NCI-H774 (cell line): ENCODE results near the gene MRPL57.
"Not testable (repeated sequence)": the region's sequence is repeated elsewhere in the genome, so short reads cannot be mapped to it uniquely, and the experiment has no call there.

Experiments
- DNase-seq: peaks from one replicate; lab custom pipeline; 2025; lab: John Stamatoyannopoulos, UW

Gene MRPL57

DNA sequence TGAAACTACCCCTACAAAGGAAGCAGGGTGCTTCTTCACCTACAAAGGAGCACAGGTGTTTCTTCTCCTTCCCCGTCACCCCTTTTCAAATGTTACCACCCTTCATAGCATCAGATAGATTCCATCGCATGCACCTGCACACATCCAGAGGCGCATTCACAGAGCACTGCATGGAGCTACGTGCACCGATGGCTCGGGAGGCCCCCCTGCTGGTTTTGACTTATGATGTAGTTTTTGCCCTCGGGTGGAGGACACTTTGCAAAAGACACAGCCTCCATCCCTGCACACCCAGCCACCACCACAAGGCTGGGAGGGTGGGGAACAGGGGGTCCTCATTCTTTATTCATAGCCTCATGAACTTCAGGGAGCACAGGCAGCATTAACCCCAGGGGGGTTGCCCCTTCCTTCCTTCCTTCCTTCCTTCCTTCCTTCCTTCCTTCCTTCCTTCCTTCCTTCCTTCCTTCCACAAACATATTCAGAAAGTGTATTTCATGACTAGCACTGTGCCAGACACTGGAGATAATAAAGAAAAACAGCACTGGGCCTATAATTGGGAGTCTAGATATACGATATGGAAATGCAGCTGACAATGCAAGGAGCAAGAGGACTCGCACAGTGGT is 21.3 kb downstream of the MRPL57 start:
- not testable (repeated sequence) for DNase-seq

DNA sequence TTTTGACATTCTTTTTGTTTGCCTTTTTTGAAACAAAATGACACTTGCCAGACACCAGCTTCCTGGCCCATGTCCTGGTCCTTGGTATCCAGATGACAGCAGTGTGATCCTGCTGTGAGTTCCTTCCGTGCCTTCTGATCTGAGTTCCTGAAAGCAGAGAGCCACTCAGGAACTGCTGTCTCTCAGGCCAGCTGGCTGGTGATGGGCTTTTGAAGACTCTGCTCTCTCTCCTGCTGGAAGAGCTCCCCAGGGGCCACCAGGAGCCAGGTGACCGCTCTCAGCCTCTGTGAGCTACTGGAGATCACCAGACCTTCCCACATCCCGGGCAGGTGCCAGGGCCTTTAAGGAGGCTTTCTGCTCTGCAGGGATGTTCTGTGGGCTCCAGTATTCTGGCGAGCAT is 21.9 kb downstream of the MRPL57 start:
- not testable (repeated sequence) for DNase-seq

DNA sequence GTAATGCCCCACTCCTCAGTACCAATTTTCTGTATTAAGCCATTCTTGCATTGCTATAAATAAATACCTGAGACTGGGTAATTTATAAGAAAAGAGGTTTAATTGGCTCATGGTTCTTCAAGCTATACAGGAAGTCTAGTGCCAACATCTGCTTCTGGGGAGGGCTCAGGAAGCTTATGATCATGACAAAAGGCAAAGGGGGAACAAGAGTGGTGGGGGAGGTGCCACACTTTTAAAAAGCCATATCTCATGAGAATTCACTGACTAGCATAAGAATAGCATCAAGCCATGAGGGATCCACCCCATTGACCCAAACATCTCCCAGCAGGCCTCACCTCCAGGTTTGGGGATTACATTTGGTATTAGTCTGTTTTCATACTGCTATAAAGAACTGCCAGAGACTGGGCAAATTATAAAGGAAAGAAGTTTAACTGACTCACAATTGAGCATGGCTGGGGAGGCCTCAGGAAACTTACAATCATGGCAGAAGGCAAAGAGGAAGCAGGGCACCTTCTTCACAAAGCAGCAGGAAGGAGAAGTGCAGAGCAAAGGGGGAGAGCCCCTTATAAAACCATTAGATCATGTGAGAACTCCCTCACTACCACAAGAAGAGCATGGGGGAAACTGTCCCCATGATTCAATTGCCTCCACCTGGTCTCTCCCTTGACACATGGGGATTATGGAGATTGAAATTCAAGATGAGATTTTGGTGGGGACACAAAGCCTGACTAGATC is 25.2 kb downstream of the MRPL57 start:
- DNase-seq = not testable (repeated sequence)

DNA sequence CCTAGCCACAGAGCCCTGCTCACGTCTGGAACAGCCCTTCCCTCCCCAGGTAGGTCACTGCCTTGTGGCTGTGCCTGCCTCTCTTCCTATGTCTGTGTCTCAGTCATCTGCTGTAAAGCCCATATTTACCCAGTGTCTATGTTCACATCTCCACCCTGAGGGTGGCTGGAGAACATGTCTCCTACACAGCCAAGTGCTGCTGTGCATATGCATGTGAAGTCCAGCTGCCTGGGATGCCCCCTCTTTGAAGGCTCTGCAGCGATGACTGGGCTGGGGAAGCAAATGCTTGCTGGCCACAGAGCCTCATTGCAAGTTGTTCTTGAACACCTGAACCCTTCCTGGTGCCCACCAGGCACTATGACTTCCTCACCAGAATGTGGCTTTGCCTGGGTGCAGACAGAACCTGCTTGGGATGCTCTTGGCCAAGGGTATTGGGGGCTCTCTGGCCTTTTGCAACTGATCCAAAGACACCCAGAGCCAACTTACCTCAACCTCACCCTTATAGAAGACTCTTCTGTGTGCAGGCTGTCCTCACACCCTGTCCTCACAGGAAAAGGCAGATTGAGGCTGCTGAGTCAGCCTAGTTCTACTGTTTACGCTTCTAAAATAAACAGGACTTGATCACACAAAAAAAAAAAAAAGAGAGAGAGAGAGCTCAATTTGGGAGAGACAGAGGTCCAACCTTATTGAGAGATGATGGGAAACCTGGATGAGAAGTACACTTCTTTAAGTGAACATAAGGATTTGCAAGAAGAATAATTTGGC is 26.5 kb downstream of the MRPL57 start:
- DNase-seq = no peak

DNA sequence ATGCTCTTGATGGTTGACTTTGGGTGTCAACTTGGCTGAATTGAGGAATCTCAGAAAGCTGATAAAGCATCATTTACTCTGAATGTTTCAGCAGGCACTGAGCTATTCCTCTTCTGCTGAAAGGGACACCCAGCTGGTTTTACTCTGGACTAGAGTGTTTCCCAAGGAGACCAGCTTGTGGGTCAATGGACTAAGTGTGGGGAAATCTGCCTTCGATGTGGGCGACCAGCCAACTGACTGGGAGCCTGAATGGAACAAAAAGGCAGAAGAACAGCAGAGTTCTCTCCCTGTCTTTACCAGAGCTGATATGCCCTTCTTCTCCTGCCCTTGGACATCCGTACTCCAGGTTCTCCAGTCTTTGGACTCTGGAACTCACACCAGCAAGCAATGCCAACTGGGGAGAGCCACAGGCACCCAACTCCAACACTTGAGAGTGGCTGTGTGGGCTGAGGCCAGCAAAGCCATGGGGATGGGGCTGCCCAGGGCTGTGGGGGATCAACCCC is 32.2 kb downstream of the MRPL57 start:
- no peak for DNase-seq

DNA sequence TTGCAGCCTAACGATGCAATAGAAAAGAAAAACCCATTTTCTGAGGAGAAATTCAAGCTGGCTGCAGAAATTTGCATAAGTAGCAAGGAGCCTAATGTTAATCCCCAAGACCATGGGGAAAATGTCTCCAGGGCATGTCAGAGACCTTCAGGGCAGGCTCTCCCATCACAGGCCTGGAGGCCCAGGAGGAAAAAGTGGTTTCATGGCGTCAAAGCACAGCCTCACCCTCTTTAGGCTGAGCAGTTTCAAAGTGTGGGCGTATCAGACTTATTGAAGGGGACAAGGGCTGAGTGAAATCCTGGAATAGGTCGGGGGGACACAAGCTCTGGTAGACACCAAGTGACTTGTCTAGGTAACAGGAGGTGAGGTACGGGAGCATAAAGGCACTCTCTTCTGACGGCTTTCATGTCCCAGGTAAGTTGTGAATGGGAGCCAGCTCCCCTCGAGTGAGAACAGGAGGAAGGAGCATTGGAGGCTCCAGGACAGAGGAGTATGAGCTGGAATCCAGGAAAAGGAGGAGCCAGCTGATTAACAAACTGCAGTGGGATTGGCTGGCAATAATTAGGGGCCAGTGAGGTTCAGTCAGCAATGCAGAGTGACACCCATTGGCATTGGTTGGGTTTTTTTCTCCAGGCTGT is 35.8 kb downstream of the MRPL57 start:
- no peak for DNase-seq

DNA sequence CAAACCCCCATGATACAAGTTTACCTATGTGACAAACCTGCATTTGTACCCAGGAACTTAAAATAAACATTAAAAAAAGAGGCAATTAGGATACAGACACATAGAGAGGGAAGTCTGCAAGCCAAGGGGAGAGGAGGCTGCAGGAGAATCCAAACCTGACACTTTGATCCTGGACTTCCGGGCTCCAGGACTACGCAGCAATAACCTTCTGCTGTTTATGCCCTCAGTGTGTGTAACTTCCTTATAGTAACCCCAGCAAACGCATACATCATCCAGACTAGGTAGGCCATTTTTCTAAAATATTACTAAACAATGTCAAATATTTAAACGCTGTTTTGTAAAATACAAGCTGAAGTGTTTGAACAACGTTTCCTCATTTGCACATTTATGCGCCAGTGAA is 39.0 kb downstream of the MRPL57 start:
- DNase-seq = not testable (repeated sequence)

DNA sequence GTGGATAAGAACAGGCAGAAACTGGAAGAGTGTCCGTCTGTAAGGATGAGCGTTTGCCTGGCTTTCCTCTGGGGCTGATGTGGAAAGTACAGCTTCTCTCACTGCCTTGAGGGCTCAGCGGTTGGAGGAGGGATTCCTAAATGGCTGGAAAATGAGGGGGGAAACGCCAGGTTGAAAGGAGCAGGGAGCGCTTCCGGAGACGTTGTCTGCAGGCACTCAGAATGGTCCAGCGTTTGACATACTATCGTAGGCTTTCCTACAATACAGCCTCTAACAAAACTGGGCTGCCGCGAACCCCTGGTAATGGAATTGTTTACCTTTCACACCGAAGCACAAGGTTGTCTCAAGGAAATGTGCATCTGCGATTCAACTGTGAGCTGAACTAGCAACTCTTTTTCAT is 39.9 kb downstream of the MRPL57 start:
- DNase-seq = no peak

DNA sequence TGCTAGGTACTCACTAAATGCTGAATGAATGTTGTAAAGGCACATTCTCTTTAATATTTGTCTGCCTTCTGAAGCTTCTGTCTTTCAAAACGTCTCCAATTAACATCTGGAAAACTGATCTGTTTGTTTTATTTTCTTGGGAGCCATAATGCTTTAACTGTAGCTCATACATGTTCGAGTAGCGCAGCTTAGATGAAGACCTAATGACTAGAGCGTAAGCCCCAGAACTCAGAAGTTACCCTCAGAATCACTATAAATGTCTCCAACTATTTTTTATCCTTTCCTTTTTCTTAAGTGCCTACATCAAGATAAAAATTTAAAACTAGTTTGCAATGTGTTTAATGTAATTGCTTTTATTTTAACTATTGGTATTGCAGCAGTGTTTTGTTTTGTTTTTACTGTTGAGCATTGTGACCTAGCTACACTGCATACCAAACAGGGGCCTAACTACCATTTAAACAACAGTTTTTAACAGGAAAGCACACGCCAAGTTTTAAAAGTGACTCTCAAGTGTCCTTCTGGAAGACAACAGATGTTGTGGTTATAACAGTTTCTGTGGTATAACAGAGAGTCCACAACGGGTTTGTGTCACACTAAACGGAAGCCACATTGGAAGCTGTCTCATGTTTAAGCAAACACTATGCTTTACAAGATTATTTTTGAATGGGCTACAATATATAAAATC is 42.0 kb downstream of the MRPL57 start:
- DNase-seq = no peak

DNA sequence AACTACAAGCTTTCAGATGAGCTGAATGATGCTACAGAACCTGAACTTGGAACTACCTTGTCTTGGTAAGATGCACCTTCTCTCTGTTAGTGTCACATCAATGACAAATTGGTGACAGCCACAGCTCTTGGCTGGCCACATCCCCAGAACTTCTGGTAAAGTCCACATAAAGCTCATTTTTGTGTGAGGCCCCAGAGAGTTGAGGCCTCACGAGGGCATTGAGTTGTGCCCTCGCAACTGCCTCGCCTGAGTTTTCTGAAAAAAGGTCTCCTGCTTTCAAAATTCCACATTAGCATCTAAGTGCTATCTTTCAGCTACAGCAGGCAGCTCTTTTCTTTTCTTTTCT is 42.6 kb downstream of the MRPL57 start:
- no peak for DNase-seq

DNA sequence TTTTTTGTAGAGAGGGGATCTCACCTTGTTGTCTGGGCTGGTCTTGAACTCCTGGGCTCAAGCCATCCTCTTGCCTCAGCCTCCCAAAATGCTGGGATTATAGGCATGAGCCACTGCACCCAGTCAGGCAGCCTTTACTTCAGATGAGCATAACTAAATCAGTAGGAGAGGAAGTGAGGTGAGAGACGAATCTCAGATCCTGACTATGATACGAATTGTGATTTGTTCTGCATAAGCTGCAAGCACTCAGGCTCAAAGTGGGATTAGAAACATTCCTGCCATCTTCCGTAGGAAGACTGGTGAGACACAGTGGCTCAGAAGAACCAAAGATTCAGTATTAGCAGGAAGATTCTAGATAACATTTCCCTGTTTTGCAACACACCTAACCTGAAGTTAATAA is 43.3 kb downstream of the MRPL57 start:
- not testable (repeated sequence) for DNase-seq

DNA sequence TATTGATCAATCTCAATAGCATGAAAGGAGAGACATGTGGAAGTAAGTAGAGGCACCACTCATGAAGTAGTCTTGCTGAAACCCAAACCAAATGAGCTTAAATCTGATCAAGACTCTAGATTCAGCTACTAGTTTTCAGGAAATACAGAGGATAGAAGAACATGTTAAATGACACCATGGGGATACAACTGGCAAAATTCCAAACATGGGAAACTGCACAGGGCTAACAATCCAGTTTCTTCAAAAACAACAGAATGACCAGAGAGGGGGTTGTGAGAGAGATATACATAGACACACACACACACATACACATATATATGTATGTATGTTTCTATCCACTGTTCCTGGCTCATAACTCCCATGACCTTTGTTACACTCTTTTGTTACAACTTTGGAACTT is 44.8 kb downstream of the MRPL57 start:
- DNase-seq = no peak

DNA sequence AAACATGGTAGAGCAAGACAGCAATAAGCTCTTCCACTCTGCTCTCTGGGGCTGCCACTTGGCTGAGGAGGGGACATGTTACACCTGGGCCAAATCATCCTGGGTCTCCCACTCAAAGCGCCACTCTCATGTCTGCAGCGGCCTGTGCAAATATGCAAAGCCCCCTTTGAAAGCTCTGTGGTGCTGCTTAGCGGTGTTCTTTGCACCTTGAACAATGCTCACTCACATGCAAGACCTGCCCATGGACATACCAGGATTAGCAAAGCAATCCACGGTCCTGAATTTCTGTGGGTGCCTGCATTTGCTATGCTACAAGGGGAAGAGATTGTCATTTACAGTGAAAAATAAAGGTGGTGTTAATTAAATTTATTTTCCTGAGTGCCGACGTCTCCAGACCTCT is 48.6 kb downstream of the MRPL57 start:
- no peak for DNase-seq

DNA sequence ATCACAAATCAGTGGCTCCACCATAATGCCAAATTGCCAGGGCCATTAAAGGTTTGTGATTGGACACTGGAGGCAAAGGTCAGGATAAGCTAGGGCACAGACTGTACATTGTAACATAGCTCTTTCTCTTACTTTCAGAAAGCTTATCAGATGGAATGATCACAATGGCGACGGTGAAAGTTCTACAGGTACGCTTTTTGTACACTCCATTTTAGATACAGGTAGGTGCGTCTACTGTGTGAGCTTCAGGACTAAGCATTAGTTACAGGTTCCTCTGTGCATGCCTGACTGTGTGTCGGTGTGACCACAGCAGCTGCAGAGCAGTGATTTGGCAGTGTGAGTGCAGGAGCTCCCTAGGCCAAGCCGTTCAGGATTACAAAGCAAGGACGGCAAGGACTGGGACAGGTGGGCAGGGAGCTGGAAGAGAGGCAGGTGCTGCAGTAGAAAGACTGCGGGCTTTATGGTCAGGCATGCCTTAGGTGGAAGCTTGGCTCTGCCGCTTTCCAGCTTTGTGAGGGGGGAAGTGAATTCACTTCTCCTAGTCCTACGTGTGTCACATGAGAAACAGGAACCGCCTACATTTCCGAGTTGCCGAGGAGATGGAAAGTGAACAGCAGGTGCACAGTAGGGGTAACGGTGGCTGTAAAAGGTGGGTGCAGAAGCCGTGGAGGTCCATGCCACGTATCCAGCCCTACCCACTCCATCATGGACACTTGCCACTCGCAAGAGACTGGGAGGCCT is 49.6 kb downstream of the MRPL57 start:
- DNase-seq = no peak

DNA sequence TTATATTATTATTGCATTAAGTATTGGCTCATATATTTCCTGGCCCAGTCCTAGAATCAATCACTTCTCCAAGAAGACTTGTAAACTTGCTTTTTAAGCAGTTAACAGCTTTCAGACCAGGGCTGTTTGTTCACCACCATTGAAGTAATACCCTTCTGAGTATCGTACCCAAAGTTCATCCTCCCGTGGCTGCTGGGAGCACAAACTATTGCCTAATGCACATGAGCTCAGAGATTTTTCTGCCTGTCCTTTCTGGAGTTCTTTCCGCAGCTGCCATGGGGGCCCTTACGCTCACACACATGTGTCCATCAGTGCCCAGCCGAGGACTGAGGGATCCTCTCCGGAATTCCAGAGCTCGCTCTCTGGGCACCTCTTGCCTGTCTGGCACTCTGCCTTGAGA is 51.5 kb downstream of the MRPL57 start:
- DNase-seq = no peak
